Kidney capillary endothelial cell (primary cell): ENCODE measurements around the gene ASB2.

ENCODE experiments used
- DNase-seq: peaks from one replicate; pipeline ENCODE4 v3.0.0-alpha.2; 2018; ENCODE audit warnings: low spot score

The ASB2 gene

GRCh38 chr14:93926873-93927799 lies 49.2 kb downstream of the ASB2 start, which contains the start of gene FAM181A:
TSS of gene FAM181A (plus strand) at chr14:93927344. CDS start at chr14:93928286, 942 bp downstream.
- no peak for DNase-seq

GRCh38 chr14:93926245-93926872 lies 50.0 kb downstream of the ASB2 start:
- no peak for DNase-seq

GRCh38 chr14:93925374-93925895 lies 50.9 kb downstream of the ASB2 start:
- no peak for DNase-seq

- DNase-seq = no peak
Observed at GRCh38 chr14:93924592-93925355, 51.6 kb downstream of the ASB2 start.

GRCh38 chr14:93923626-93924025 lies 52.7 kb downstream of the ASB2 start:
- no peak for DNase-seq

- DNase-seq = no peak
Observed at GRCh38 chr14:93921001-93921806, 55.2 kb downstream of the ASB2 start.

- DNase-seq = no peak
Observed at GRCh38 chr14:93917141-93917540, 59.2 kb downstream of the ASB2 start.

- no peak for DNase-seq
Observed at GRCh38 chr14:93916498-93916897, 59.9 kb downstream of the ASB2 start.

- DNase-seq = no peak
Observed at GRCh38 chr14:93915800-93916199, 60.6 kb downstream of the ASB2 start.

GRCh38 chr14:93915070-93915705 lies 61.2 kb downstream of the ASB2 start:
- no peak for DNase-seq

GRCh38 chr14:93914278-93914677 lies 62.1 kb downstream of the ASB2 start:
- no peak for DNase-seq

GRCh38 chr14:93912782-93913181 lies 63.6 kb downstream of the ASB2 start:
- DNase-seq = no peak

GRCh38 chr14:93911975-93912615 lies 64.3 kb downstream of the ASB2 start:
- no peak for DNase-seq

- no peak for DNase-seq
Observed at GRCh38 chr14:93909429-93910128, 66.8 kb downstream of the ASB2 start.

GRCh38 chr14:93906341-93907329 lies 69.7 kb downstream of the ASB2 start:
- peak; percentile 37 for DNase-seq

- DNase-seq = peak; percentile 35
Observed at GRCh38 chr14:93905623-93906022, 70.7 kb downstream of the ASB2 start.

GRCh38 chr14:93903342-93904184 lies 72.8 kb downstream of the ASB2 start:
- DNase-seq = no peak
